M059J (cell line): ENCODE results near the gene NKG7. TPM values are rescaled to one million over a fixed set of nuclear protein-coding genes. Genes with fewer than 3 reads are reported as not detected.
A peak's percentile ranks its signal among the peaks of the same experiment; 100 is the strongest.

ENCODE experiments used
- DNase-seq: peaks from one replicate; pipeline ENCODE4 v3.0.0-alpha.2; 2012; ENCODE audit warnings: low read depth
- total RNA-seq: library from RNA; depleted of rRNA; stranded (reverse); fragments of >200 nt; shearing (Covaris generic); gene quantifications from 2 replicates; pipeline ENCODE4 v1.2.3, GENCODE V29; 2014

Gene NKG7
- total RNA-seq, 1 experiment from 2014 or later = not detected

- DNase-seq = peak; percentile 74
Measured at GRCh38 chr19:51364200-51365106, 8.0 kb downstream of the NKG7 start.

DNA sequence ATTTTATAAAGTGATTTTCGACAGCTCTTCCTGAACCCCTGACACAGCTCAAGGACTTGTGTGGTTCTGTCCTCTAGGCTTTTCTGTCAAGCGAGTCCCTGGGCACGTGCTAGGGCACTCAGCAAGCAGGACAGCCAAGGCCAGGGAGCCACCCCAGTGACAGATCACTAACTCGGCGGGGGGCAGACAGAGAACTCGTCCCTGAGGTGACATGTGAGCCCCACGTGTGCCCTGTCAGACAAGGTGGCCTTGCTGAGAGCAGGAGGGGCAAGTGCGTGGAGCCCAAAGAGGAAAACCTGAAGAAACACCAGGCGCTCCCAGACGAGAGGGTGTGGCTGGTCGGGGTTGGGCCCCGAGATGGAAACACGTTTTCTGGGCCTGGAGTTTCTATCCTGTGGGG is 11.2 kb downstream of the NKG7 start:
- no peak for DNase-seq

DNA sequence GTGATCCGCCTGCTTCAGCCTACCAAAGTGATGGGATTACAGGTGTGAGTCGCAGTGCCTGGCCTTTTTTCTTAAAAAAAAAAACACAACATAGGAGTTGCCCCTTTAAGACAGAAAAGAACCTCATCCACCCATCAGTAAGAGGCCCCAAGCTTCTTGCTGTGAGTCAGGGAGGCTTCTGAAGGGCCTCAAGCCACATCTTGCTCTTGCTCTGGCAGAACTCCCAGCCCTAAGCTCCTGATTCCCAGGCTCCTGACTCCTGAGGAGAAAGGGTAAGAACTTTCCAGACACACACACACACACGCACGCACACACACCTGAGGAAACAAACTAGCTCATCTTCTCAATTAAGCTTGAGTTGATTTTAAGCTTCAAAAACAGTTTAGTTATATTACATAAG is 13.2 kb downstream of the NKG7 start:
- peak; percentile 82 for DNase-seq

DNA sequence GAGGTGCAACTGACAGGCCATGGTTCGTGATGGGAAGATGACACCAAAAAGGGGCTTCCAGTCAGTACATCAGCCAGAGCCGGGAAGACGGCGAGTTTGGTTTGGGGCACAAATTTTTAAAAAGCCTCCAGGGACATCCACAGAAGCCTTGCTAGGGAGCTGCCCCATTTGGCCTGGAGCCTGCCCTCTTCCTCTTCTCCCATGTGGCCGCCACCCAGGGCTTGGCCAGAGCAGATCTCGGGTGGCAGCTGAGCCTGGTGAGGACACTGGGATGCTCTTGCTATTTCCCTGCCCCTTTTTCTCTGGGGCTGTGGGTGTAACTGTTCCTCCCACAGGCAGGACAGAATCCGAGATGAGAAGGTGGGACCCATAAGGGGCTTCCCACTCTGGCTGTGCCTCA is 14.5 kb downstream of the NKG7 start:
- no peak for DNase-seq

- DNase-seq = no peak
Measured at GRCh38 chr19:51356159-51356801, 16.2 kb downstream of the NKG7 start.

- no peak for DNase-seq
Measured at GRCh38 chr19:51354742-51355148, 17.7 kb downstream of the NKG7 start.

DNA sequence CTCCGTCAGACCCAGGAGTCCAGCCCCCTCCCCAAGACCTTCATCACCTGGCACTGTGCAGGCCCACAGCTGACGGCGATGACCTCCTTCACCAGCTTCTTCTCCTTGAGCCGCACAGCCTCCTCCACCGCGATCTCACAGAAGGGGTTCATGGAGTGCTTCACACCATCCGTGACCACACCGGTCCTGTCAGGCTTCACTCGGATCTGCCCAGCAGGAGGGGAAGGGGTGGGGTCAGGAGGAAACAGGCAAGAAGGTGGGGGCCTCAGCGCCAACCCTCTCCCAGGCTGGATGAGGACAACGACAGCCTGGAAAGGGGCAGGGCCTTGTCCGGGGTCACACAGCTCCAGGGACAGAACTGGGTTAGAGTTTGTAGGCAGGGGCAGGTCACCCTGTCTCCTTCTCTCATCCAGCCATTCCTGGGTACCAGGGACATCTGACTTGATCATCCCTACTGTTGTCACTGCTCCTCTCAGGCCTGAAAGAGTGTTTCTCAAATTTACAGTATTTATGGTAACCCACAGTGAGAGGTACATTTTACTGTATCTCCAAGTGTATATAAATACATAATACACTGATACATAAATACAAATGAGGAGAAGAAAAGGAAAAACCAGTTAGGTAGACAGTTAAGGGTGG is 18.2 kb downstream of the NKG7 start:
- no peak for DNase-seq

DNA sequence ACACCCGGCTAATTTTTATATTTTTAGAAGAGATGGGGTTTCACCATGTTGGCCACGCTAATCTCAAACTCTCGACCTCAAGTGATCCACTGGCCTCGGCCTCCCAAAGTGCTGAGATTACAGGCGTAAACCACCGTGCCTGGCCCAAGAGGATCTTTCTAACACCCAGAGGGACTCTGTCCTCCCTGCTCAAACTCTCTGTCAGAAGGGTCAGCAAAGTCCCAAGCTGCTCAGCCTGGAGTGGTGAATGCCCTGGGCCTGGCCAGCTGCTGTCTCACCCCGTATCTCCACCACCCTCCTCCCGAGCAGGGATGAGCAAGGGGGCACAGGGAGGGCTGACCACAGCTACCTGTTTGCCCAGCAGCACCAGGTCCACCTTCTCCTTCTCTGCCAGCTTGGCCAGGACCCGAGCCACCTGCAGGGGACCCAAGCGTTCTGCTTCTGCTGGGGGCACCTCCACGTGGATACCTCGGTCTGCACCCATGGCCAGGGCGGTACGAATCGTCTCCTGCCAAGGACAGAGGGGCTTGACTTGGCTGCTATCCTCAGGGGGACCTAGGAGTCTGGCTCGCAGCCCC is 19.6 kb downstream of the NKG7 start:
- no peak for DNase-seq

GRCh38 chr19:51351266-51351990 is 21.0 kb downstream of the NKG7 start:
- no peak for DNase-seq

- DNase-seq = no peak
Measured at GRCh38 chr19:51347209-51347928, 25.1 kb downstream of the NKG7 start.

GRCh38 chr19:51346742-51347141 is 25.7 kb downstream of the NKG7 start:
- DNase-seq = no peak

GRCh38 chr19:51345076-51345620 is 27.3 kb downstream of the NKG7 start:
- DNase-seq = no peak

- peak; percentile 11 for DNase-seq
Measured at GRCh38 chr19:51342631-51343569, 29.6 kb downstream of the NKG7 start.

DNA sequence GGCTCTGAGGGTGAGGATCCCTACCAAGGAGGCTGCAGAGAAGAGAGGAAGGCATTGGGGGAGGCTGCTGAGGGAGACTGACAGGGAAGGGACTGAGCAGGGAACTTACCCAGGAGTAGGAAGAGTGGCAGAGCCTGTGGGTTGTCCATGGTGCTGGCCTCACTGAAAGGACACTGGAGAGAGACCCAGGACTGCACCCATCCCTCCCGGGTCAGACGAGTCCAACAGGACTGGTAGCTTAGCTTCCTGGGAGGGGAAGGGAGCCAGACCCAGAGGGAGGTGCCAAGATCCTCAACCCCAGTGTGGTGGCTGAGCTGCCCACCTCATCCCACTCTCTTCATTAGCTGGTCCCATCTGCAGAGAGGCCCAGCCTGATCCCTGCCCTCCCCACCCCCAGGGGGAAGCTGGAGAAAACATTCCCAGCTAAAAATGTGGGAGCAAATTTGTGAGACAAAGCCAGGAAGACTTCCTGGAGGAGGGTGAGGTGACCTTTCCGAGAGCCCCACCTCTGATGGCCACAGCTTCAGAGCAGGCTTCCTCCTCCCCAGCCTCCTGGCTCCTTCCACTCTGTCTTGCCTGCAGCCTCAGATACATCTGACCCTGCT is 30.4 kb downstream of the NKG7 start, which contains the start of gene VSIG10L:
Gene VSIG10L (minus strand): TSS at position 164 of the 605 bp plus-strand sequence. CDS start 15 bp downstream, at position 149.
- peak; percentile 16 for DNase-seq

- DNase-seq = no peak
Measured at GRCh38 chr19:51341066-51341465, 31.4 kb downstream of the NKG7 start.

GRCh38 chr19:51339687-51340656 is 32.5 kb downstream of the NKG7 start:
- DNase-seq = peak; percentile 67

DNA sequence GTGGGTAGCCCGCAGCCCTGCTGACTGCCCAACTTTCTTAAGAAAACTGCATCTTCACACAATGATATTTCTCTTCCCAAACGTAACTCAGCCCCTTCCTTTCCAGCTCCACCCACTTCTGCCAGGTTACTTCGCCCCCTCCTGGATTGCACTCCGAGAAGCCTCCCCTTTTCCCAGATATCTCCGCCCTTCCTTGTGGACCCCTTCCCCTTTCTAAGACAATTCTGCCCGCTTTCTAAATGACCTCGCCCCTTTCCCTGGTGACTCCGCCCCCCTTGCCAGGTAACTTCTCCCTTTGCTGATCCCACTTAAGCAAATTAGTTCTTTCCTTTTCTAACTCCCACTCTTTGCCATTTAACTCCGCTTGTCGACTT is 33.2 kb downstream of the NKG7 start:
- DNase-seq = no peak
